Fibroblast of gingiva (primary cell): ENCODE data around the gene EXOSC9.

Source experiments
- DNase-seq: peaks from one replicate; pipeline ENCODE4 v3.0.0-alpha.2; 2011; ENCODE audit warnings: low read depth

EXOSC9 gene

GRCh38 chr4:121824171-121824527, 23.0 kb downstream of the EXOSC9 start:
- no peak for DNase-seq

GRCh38 chr4:121824950-121825349, 23.8 kb downstream of the EXOSC9 start:
- no peak for DNase-seq

GRCh38 chr4:121827853-121828252, 26.7 kb downstream of the EXOSC9 start:
- no peak for DNase-seq

- DNase-seq, result no peak
Measured at GRCh38 chr4:121829511-121829910, 28.4 kb downstream of the EXOSC9 start.

GRCh38 chr4:121838136-121838535, 37.0 kb downstream of the EXOSC9 start:
- no peak for DNase-seq

GRCh38 chr4:121842862-121843261, 41.7 kb downstream of the EXOSC9 start:
- no peak for DNase-seq

GRCh38 chr4:121846662-121847061, 45.5 kb downstream of the EXOSC9 start:
- DNase-seq, result no peak

GRCh38 chr4:121851354-121851753, 50.2 kb downstream of the EXOSC9 start:
- no peak for DNase-seq

GRCh38 chr4:121860121-121860520, 59.0 kb downstream of the EXOSC9 start:
- peak; percentile 2 for DNase-seq

GRCh38 chr4:121861426-121861825, 60.3 kb downstream of the EXOSC9 start:
- no peak for DNase-seq

GRCh38 chr4:121863799-121864198, 62.7 kb downstream of the EXOSC9 start:
- no peak for DNase-seq
